Body of pancreas (tissue), 4 donors: ENCODE measurements around the gene VPS37B. TPM values are rescaled to one million over a fixed set of nuclear protein-coding genes. Genes with fewer than 3 reads are reported as not detected.

ENCODE experiments used
- ATAC-seq: fragments of 150-250 bp; one replicate; pipeline ENCODE4 v1.9.1; 2016
- DNase-seq, 4 donors: peaks; one replicate each; pipeline ENCODE4 v3.0.0-alpha.2; 2019
- H3K27ac ChIP-seq, 4 donors: fragments of 200-600 bp; sonication (generic); 1 replicate in 3 of 4; 2 replicates in 1 of 4; pipeline versions ENCODE4 v1.5.1 to v1.6.1; 2016 to 2019; ENCODE audit warnings: mild to moderate bottlenecking in 1 of 4, mixed read lengths in 1 of 4, moderate library complexity in 1 of 4
- H3K27me3 ChIP-seq, 2 donors: fragments of 200-600 bp; sonication (generic); one replicate each; pipeline ENCODE4 v1.6.0; 2016; ENCODE audit warnings: mild to moderate bottlenecking in 1 of 2
- H3K36me3 ChIP-seq, 2 donors: fragments of 200-600 bp; sonication (generic); replicated peaks in 1 of 2; 2 replicates each; pipeline ENCODE4 v1.5.1; 2016; ENCODE audit warnings: low read depth in 2 of 2; ENCODE audit not compliant: insufficient read depth in 1 of 2
- H3K4me1 ChIP-seq: fragments of 200-600 bp; sonication (generic); one replicate; pipeline ENCODE4 v1.6.0; 2016
- H3K4me3 ChIP-seq, 2 donors: fragments of 200-600 bp; sonication (generic); 1 replicate in 1 of 2; 2 replicates in 1 of 2; pipeline ENCODE4 v1.5.1; 2016 to 2019
- H3K9me3 ChIP-seq, 3 donors: fragments of 200-600 bp; sonication (generic); 1 replicate in 2 of 3; 2 replicates in 1 of 3; pipeline ENCODE4 v1.5.1; 2016
- POLR2A ChIP-seq, 3 donors: fragments of 450-650 bp; IDR thresholded peaks; one replicate each; pipeline ENCODE4 v1.6.1; 2016; ENCODE audit warnings: antibody characterized with exemption in 3 of 3, mild to moderate bottlenecking in 2 of 3
- WGBS, 2 donors: methylation state at CpG; one replicate each; pipeline ENCODE4 v1.1.5; 2017; 5-methylcytosine and 5-hydroxymethylcytosine counted together
- intact Hi-C: fragments of 100-400 bp; cut with DNase I; formaldehyde crosslinking; loops from one replicate; pipeline ENCODE4 v1.15.1; 2023
- total RNA-seq, 2 donors: library from RNA; depleted of rRNA; stranded (reverse); fragments of >200 nt; gene quantifications; one replicate each; pipeline ENCODE4 v1.1.0, GENCODE V29; 2016
- TF ChIP-seq, protein P1 (sequence below), 7 experiments: fragments of 450-650 bp in 4 of 7; fragments of 200-600 bp in 3 of 7; sonication (generic) in 3 of 7; IDR thresholded peaks; one replicate each; pipeline ENCODE4 v1.5.1; 2016 to 2019; ENCODE audit warnings: antibody characterized with exemption in 7 of 7

Gene VPS37B
- total RNA-seq, 2 donors from 2014 or later, result 18.7 to 46.8 TPM

GRCh38 chr12:122921917-122922316 lies 26.0 kb upstream of the VPS37B start:
- no peak for TF ChIP-seq POLR2A (IDR thresholded peaks at IDR 0.05)
- TF ChIP-seq, protein P1, sequence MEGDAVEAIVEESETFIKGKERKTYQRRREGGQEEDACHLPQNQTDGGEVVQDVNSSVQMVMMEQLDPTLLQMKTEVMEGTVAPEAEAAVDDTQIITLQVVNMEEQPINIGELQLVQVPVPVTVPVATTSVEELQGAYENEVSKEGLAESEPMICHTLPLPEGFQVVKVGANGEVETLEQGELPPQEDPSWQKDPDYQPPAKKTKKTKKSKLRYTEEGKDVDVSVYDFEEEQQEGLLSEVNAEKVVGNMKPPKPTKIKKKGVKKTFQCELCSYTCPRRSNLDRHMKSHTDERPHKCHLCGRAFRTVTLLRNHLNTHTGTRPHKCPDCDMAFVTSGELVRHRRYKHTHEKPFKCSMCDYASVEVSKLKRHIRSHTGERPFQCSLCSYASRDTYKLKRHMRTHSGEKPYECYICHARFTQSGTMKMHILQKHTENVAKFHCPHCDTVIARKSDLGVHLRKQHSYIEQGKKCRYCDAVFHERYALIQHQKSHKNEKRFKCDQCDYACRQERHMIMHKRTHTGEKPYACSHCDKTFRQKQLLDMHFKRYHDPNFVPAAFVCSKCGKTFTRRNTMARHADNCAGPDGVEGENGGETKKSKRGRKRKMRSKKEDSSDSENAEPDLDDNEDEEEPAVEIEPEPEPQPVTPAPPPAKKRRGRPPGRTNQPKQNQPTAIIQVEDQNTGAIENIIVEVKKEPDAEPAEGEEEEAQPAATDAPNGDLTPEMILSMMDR (IDR thresholded peaks at IDR 0.05), result no peak
- H3K36me3 ChIP-seq, result no peaks in the 10 kb centered on the region
- no peak overlapping the region for H3K4me3 ChIP-seq
- peak in 1 of 4 donors; percentile 23 for DNase-seq
- no peak overlapping the region for H3K27ac ChIP-seq
- no peaks in the 10 kb centered on the region for H3K27me3 ChIP-seq
- peaks cover 9% of the 10 kb centered on the region for H3K4me1 ChIP-seq
- intact Hi-C loops, result no loop called here
- WGBS, 2 donors, result 49 to 55% methylated on average over 8 of the region's 8 CpGs
- no peaks in the 10 kb centered on the region for H3K9me3 ChIP-seq
- ATAC-seq, result no peak

- intact Hi-C loops, result no loop called here
- Histone ChIP-seq H3K4me3 (no peak overlapping the region), H3K27me3 (no peaks in the 10 kb centered on the region), H3K27ac (no peak overlapping the region), H3K36me3 (no peaks in the 10 kb centered on the region), H3K4me1 (peaks cover 9% of the 10 kb centered on the region), H3K9me3 (no peaks in the 10 kb centered on the region)
- 78 to 80% methylated on average over 5 of the region's 5 CpGs for WGBS, 2 donors
- ATAC-seq (no peak), DNase-seq (no peak)
- TF ChIP-seq POLR2A (IDR thresholded peaks at IDR 0.05), result no peak
- TF ChIP-seq, protein P1 (IDR thresholded peaks at IDR 0.05), result no peak
These were observed 24.8 kb upstream of the VPS37B start for GRCh38 chr12:122920687-122921086.

- WGBS, 2 donors, result 63 to 73% methylated on average over 2 of the region's 2 CpGs
- ATAC-seq (no peak), DNase-seq (no peak)
- H3K9me3 ChIP-seq, result no peaks in the 10 kb centered on the region
- H3K4me1 ChIP-seq, result peaks cover 9% of the 10 kb centered on the region
- TF ChIP-seq, protein P1 (IDR thresholded peaks at IDR 0.05), result no peak
- TF ChIP-seq POLR2A (IDR thresholded peaks at IDR 0.05), result no peak
- no peak overlapping the region for H3K27ac ChIP-seq
- no peak overlapping the region for H3K4me3 ChIP-seq
- no peaks in the 10 kb centered on the region for H3K27me3 ChIP-seq
- no peaks in the 10 kb centered on the region for H3K36me3 ChIP-seq
- intact Hi-C loops, result no loop called here
These were observed 22.9 kb upstream of the VPS37B start for GRCh38 chr12:122918827-122919226.

GRCh38 chr12:122917507-122918121 lies 21.7 kb upstream of the VPS37B start:
- no peak for TF ChIP-seq POLR2A (IDR thresholded peaks at IDR 0.05)
- TF ChIP-seq, protein P1 (IDR thresholded peaks at IDR 0.05), result no peak
- peaks cover 9% of the 10 kb centered on the region for H3K4me1 ChIP-seq
- intact Hi-C loops, result no loop called here
- peak; percentile 55 to 74 (median 67) for DNase-seq
- H3K27me3 ChIP-seq, result no peaks in the 10 kb centered on the region
- 7 to 42% methylated on average over 6 to 9 of the region's 9 CpGs for WGBS, 2 donors
- H3K9me3 ChIP-seq, result no peaks in the 10 kb centered on the region
- H3K4me3 ChIP-seq, result no peak overlapping the region
- ATAC-seq, result peak; percentile 82
- H3K36me3 ChIP-seq, result no peaks in the 10 kb centered on the region
- H3K27ac ChIP-seq, result peak overlapping the region; percentile 12 to 45 (median 30)
